Measurements from ENCODE around the gene FANCI.
"Not testable (repeated sequence)": the region's sequence is repeated elsewhere in the genome, so short reads cannot be mapped to it uniquely, and the experiment has no call there.

DNA sequence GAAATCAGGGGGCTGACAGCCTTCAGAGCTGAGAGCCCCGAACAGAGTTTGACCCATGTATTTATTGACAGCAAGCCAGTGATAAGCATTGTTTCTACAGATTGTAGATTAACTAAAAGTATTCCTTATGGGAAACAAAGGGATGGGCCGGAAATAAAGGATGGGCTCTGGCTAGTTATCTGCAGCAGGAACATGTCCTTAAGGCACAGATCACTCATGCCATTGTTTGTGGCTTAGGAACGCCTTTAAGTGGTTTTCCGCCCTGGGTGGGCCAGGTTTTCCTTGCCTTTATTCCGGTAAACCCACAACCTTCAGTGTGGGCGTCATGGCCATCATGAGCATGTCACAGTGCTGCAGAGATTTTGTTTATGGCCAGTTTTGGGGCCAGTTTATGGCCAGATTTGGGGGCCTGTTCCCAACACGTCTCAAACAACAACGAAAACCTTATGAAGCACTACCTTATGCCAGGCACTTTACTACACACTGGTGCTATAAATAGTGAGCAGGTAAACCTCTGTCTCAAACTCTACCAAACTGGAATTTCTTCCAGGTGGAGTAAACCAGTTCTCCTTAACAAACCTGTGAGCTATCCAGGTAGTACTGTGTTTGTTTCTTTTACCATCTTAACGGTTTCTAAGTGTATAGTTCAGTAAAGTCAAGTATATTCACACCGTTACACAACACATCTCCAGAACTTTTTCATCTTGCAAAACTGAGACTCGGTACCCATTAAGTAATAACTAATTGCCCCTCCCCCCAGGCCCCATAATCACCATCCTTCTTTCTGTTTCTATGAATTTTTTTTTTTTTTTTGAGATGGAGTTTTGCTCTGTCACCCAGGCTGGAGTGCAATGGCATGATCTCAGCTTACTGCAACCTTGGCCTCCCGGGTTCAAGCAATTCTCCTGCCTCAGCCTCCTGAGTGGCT is 3.6 kb upstream of the FANCI start:
- TF ChIP-seq ZNF24 (IDR thresholded peaks at IDR 0.05); CREB1 (IDR thresholded peaks at IDR 0.05); CREB1 (CRISPR knock-in tag; IDR thresholded peaks at IDR 0.05); NFIC (IDR thresholded peaks at IDR 0.05; ENCODE audit: low read length): not testable (repeated sequence)

All from HepG2 (cell line).